Type B pancreatic cell (in vitro differentiated cells): ENCODE data around the gene ANK3. TPM values are rescaled to one million over a fixed set of nuclear protein-coding genes. Genes with fewer than 3 reads are reported as not detected.

Experiments
- DNase-seq: peaks from one replicate; pipeline ENCODE4 v3.0.0; 2021; ENCODE audit warnings: mixed read lengths; ENCODE audit not compliant: unreplicated experiment; ENCODE audit errors: extremely low spot score
- H3K27ac Mint-ChIP-seq: 2 replicates; pipeline ENCODE4 v1.8.0; 2021; ENCODE audit warnings: mild to moderate bottlenecking, mixed read lengths
- H3K27me3 Mint-ChIP-seq: 2 replicates; pipeline ENCODE4 v1.8.0; 2021; ENCODE audit warnings: mixed read lengths
- H3K36me3 Mint-ChIP-seq: 2 replicates; pipeline ENCODE4 v1.8.0; 2021; ENCODE audit warnings: mixed read lengths
- H3K4me1 Mint-ChIP-seq: one replicate; pipeline ENCODE4 v1.8.0; 2021; ENCODE audit warnings: mixed read lengths; ENCODE audit not compliant: unreplicated experiment
- H3K4me3 Mint-ChIP-seq: 2 replicates; pipeline ENCODE4 v1.8.0; 2021; ENCODE audit warnings: mild to moderate bottlenecking, mixed read lengths
- H3K9me3 Mint-ChIP-seq: 2 replicates; pipeline ENCODE4 v1.8.0; 2021; ENCODE audit warnings: mixed read lengths
- CTCF ChIP-seq: fragments of 200-600 bp; sonication (generic); conservative IDR thresholded peaks from 2 replicates; pipeline ENCODE4 v1.5.0; 2021; ENCODE audit warnings: antibody characterized with exemption, mild to moderate bottlenecking
- total RNA-seq: library from RNA; stranded (reverse); gene quantifications from 2 replicates; pipeline ENCODE4 v1.2.1, GENCODE V29; 2021; ENCODE audit warnings: low replicate concordance

Gene ANK3
- total RNA-seq, 1 donor from 2014 or later: 90.2 TPM

- no peak overlapping the region for H3K27ac Mint-ChIP-seq
- no peak for TF ChIP-seq CTCF
- H3K36me3 Mint-ChIP-seq: peaks cover 20% of the 10 kb centered on the region
- peaks cover 6% of the 10 kb centered on the region for H3K9me3 Mint-ChIP-seq
- H3K27me3 Mint-ChIP-seq: no peaks in the 10 kb centered on the region
- H3K4me1 Mint-ChIP-seq: peaks cover 2% of the 10 kb centered on the region
- DNase-seq: no peak
- H3K4me3 Mint-ChIP-seq: no peak overlapping the region
Measured at GRCh38 chr10:60192946-60193345, 196.7 kb downstream of the ANK3 start.

DNA sequence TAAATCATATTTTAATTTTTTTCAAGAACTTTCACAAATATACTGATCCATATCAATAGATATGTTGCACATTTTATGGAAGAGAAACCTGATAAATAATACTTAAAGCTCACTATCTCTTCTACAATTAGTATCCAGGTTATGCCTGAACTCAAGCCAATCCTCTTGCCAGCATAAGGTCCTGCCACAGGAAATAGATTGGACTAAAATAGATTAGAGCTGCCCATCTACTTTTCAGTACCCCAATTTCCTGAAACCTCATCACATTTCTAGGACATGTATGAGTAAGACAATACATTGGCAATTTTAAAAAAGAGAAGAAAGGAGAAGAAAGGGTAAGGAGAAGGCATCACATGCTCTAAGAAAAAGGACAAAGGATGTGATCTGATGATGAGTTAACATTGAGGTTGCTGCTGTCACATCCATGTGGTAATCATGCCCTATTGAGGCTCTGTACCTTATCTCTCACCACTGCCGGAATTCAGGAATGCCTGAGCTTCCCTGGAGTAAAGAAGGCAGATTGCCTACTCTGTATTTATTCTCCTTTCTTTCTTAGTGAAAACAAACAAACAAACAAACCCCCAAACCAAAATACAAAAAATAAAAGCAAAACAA, 199.7 kb downstream of the ANK3 start:
- no peak overlapping the region for H3K27ac Mint-ChIP-seq
- no peak for TF ChIP-seq CTCF

GRCh38 chr10:60188548-60188947, 201.1 kb downstream of the ANK3 start:
- no peak overlapping the region for H3K4me3 Mint-ChIP-seq
- no peak for TF ChIP-seq CTCF
- H3K4me1 Mint-ChIP-seq: peaks cover 21% of the 10 kb centered on the region
- H3K9me3 Mint-ChIP-seq: peaks cover 6% of the 10 kb centered on the region
- no peaks in the 10 kb centered on the region for H3K27me3 Mint-ChIP-seq
- peaks cover 26% of the 10 kb centered on the region for H3K36me3 Mint-ChIP-seq
- peak overlapping the region; percentile 80 for H3K27ac Mint-ChIP-seq
- no peak for DNase-seq

More for the DNA sequence above, 199.7 kb downstream of the ANK3 start:
- H3K4me3 Mint-ChIP-seq: no peak overlapping the region
- no peak for DNase-seq
- peaks cover 6% of the 10 kb centered on the region for H3K9me3 Mint-ChIP-seq
- peaks cover 33% of the 10 kb centered on the region for H3K36me3 Mint-ChIP-seq
- H3K27me3 Mint-ChIP-seq: no peaks in the 10 kb centered on the region
- peaks cover 21% of the 10 kb centered on the region for H3K4me1 Mint-ChIP-seq

DNA sequence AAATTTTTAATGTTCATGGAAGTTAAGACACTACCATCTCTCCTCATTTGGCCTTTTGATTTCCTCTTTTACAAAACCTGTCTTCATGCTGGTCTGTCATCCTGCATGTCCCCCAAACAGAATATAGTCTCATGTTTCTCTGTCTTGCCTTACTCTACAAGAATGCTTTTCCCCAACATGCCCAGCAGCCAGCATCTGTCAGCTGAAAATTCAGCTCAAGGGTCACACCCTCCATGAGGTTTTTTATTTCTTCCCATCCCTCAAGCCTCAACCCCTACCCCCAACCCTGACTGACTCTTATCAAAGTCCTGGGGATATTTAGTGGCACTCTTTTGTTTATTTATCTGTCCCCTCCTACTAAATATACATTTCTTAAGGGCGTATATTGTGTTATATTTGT, 202.0 kb downstream of the ANK3 start:
- H3K36me3 Mint-ChIP-seq: peaks cover 24% of the 10 kb centered on the region
- peaks cover 6% of the 10 kb centered on the region for H3K9me3 Mint-ChIP-seq
- TF ChIP-seq CTCF: no peak
- H3K4me1 Mint-ChIP-seq: peaks cover 24% of the 10 kb centered on the region
- H3K27me3 Mint-ChIP-seq: no peaks in the 10 kb centered on the region
- peak overlapping the region; percentile 80 for H3K27ac Mint-ChIP-seq
- H3K4me3 Mint-ChIP-seq: peak overlapping the region; percentile 8
- no peak for DNase-seq

DNA sequence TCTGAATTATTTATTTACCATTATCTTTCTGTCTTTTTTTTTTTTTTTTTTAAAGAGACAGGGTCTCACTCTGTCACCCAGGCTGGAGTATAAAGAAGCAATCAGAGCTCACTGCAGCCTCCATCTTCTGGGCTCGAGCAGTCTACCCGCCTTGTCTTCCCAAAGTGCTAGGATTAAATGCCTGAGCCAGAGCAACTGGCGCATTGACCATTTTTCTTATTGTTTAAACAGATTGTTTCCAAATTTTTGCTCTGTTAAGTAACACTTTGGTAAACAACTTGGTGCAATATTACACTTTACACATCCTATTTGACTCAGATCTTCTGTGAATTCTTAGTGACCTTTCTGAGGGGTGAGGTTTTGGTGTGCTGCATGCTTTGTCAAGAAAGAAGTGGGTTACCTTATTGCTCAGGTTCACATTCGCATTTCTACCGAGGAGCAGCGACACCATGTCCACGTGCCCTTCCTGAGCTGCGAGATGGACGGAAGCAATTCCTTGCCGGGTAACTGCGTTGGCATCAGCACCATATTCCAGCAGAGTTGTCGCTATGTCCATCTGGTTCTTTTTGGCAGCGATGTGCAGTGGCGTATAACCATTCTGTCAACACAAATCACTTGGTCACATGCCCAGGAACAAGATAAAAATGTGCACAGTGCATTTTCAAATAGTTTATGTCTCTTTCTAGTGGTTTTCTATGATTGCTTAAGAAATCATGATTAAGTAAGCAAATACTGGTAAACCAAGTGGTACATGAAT, 203.2 kb downstream of the ANK3 start:
- H3K4me1 Mint-ChIP-seq: peaks cover 28% of the 10 kb centered on the region
- H3K27me3 Mint-ChIP-seq: no peaks in the 10 kb centered on the region
- no peak for TF ChIP-seq CTCF
- H3K9me3 Mint-ChIP-seq: peaks cover 6% of the 10 kb centered on the region
- H3K36me3 Mint-ChIP-seq: peaks cover 21% of the 10 kb centered on the region
- no peak for DNase-seq
- no peak overlapping the region for H3K27ac Mint-ChIP-seq
- no peak overlapping the region for H3K4me3 Mint-ChIP-seq
